Measurements from ENCODE around the gene ADAM15.

The ADAM15 gene

DNA sequence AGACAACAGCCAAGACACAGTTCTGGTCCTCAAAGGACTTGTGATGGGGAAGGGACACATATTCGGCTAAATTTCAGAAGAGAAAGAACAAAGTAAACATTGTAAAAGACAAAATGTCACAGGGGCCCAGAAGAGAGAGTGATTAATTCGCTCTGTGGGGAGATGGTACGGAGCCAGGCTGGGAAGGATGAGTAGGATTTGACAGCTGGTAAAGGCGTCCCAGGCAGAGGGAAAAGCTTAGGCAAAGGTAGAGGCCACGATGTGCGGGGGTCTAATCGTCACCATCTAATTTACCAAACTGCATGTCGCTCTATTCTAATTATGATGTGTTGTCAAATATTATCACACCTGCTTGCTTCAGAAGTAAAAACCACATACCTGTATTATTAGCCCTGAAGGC, 59.3 kb downstream of the ADAM15 start:
- H3K27ac Mint-ChIP-seq, result no peak overlapping the region
- no peaks in the 10 kb centered on the region for H3K36me3 Mint-ChIP-seq (ENCODE audit: low read depth)
- peaks cover 20% of the 10 kb centered on the region for H3K27me3 Mint-ChIP-seq (ENCODE audit: low read depth)
- no peaks in the 10 kb centered on the region for H3K9me3 Mint-ChIP-seq
- H3K4me1 Mint-ChIP-seq, result peaks cover 8% of the 10 kb centered on the region
- H3K4me3 Mint-ChIP-seq, result no peak overlapping the region
- TF ChIP-seq, protein P1, sequence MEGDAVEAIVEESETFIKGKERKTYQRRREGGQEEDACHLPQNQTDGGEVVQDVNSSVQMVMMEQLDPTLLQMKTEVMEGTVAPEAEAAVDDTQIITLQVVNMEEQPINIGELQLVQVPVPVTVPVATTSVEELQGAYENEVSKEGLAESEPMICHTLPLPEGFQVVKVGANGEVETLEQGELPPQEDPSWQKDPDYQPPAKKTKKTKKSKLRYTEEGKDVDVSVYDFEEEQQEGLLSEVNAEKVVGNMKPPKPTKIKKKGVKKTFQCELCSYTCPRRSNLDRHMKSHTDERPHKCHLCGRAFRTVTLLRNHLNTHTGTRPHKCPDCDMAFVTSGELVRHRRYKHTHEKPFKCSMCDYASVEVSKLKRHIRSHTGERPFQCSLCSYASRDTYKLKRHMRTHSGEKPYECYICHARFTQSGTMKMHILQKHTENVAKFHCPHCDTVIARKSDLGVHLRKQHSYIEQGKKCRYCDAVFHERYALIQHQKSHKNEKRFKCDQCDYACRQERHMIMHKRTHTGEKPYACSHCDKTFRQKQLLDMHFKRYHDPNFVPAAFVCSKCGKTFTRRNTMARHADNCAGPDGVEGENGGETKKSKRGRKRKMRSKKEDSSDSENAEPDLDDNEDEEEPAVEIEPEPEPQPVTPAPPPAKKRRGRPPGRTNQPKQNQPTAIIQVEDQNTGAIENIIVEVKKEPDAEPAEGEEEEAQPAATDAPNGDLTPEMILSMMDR (IDR thresholded peaks at IDR 0.05; ENCODE audit: unreplicated experiment in 3 of 3), result no peak

DNA sequence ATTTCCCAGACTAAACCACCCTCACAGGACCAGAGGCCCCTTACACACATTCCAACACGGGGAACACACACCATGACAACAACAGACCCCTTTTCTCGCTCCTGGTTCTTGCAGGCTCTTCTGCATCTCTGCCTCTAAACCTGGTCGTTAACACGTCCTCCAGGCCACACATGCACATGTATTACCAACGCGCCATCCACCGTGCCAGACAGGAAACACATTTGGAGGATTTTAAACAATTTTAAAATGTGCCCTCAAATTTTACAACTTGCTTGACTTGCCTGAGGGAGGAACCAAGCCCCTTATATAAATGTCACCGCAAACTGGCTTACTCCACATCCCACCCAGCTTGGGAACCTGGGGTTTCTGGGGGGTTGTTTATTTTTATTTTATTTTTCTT, 59.7 kb downstream of the ADAM15 start:
- Mint-ChIP-seq H3K27me3 (ENCODE audit: low read depth) (peaks cover 15% of the 10 kb centered on the region), H3K4me1 (peaks cover 4% of the 10 kb centered on the region), H3K36me3 (ENCODE audit: low read depth) (no peaks in the 10 kb centered on the region), H3K4me3 (no peak overlapping the region), H3K27ac (no peak overlapping the region), H3K9me3 (no peaks in the 10 kb centered on the region)
- TF ChIP-seq, protein P1 (IDR thresholded peaks at IDR 0.05; ENCODE audit: unreplicated experiment in 3 of 3), result no peak

Data from nephron (organoid).